ENCODE measurements around the gene MS4A15.
"Not testable (repeated sequence)": the region's sequence is repeated elsewhere in the genome, so short reads cannot be mapped to it uniquely, and the experiment has no call there.

DNA sequence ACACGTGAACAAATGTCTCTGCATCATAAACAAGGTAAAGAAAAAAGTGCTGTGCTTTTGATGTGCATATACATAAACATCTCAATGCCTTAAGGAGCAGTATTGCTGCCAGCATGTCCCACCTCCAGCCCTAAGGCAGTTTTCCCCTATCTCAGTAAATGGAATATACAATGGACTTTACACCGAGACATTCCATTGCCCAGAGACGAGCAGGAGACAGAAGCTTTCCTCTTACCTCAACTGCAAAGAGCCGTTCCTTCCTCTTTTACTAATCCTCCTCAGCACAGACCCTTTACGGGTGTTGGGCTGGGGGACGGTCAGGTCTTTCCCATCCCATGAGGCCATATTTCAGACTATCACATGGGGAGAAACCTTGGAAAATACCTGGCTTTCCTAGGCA lies 43.2 kb upstream of the MS4A15 start:
- not testable (repeated sequence) for TF ChIP-seq EZH2phosphoT487 (IDR thresholded peaks at IDR 0.05; ENCODE audit: insufficient read depth, low read depth); EZH2 (IDR thresholded peaks at IDR 0.05; ENCODE audit: insufficient read depth, poor library complexity, severe bottlenecking)
